Omental fat pad (tissue), 4 donors: ENCODE results near the gene PCNT. TPM values are rescaled to one million over a fixed set of nuclear protein-coding genes. Genes with fewer than 3 reads are reported as not detected.

Source experiments
- ATAC-seq: fragments of 150-250 bp; one replicate; pipeline ENCODE4 v1.9.1; 2016; ENCODE audit warnings: mild to moderate bottlenecking, moderate library complexity; ENCODE audit not compliant: low FRiP score
- DNase-seq: peaks from one replicate; pipeline ENCODE4 v3.0.0-alpha.2; 2019; ENCODE audit warnings: low spot score
- total RNA-seq, 4 donors: library from RNA; depleted of rRNA; stranded (reverse); fragments of >200 nt; gene quantifications; one replicate each; pipeline ENCODE4 v1.1.0, GENCODE V29; 2016
- TF ChIP-seq, protein P1 (sequence below), 3 donors: fragments of 450-650 bp; IDR thresholded peaks; one replicate each; pipeline ENCODE4 v1.5.1; 2016 to 2017; ENCODE audit warnings: antibody characterized with exemption in 3 of 3, mild to moderate bottlenecking in 3 of 3, moderate library complexity in 2 of 3

Gene PCNT
- total RNA-seq, 4 donors from 2014 or later, result 23.0 to 51.7 (median 24.4) TPM

DNA sequence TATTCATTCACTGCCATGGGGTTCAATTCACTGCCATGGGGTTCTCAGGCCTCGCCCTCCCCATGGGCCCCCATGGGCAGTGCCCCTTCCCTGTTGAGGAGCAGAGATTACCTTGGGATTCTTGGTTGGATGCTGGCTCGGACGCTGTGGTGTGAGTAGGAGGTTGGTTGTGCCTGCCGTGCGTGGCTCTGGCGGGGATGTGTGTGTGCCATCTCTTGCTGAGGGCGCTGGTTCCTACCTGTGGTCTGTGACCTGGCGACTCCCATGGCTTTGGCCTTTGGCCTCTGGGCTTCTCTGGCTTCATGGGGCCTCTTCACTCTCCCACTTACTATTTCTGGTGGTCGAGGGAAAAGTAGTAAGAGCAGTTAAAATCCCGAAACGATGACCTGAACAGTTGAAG, 42.1 kb downstream of the PCNT start:
- DNase-seq, result no peak

DNA sequence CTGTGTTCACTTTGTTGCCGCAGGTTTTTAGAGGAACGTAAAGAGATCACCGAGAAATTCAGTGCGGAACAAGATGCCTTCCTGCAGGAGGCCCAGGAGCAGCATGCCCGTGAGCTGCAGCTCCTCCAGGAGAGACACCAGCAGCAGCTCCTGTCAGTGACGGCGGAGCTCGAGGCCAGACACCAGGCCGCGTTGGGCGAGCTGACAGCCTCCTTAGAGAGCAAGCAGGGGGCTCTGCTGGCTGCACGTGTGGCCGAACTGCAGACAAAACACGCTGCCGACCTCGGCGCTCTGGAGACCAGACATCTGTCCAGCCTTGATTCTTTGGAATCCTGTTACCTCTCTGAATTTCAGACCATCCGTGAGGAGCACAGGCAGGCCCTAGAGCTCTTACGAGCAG, 42.6 kb downstream of the PCNT start:
- TF ChIP-seq, protein P1, sequence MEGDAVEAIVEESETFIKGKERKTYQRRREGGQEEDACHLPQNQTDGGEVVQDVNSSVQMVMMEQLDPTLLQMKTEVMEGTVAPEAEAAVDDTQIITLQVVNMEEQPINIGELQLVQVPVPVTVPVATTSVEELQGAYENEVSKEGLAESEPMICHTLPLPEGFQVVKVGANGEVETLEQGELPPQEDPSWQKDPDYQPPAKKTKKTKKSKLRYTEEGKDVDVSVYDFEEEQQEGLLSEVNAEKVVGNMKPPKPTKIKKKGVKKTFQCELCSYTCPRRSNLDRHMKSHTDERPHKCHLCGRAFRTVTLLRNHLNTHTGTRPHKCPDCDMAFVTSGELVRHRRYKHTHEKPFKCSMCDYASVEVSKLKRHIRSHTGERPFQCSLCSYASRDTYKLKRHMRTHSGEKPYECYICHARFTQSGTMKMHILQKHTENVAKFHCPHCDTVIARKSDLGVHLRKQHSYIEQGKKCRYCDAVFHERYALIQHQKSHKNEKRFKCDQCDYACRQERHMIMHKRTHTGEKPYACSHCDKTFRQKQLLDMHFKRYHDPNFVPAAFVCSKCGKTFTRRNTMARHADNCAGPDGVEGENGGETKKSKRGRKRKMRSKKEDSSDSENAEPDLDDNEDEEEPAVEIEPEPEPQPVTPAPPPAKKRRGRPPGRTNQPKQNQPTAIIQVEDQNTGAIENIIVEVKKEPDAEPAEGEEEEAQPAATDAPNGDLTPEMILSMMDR (IDR thresholded peaks at IDR 0.05), result no peak

More for the DNA sequence above, 42.1 kb downstream of the PCNT start:
- no peak for ATAC-seq
- TF ChIP-seq, protein P1 (IDR thresholded peaks at IDR 0.05), result no peak

DNA sequence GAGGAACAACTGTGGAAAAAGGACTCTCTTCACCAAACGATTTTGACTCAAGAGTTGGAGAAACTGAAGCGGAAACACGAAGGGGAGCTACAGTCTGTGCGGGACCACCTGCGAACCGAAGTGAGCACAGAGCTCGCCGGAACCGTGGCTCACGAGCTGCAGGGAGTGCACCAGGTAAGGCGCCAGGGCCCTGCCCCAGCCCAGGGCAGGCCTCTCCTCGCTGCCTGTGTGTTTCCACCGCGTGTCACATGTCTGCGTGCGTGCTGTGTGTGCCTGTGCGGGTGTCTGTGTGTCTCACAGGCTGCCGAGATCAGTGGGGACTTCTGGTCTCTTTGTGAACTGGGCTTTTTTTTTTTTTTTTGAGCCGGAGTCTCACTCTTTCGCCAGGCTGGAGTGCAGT, 43.0 kb downstream of the PCNT start:
- ATAC-seq (no peak), DNase-seq (no peak)
- TF ChIP-seq, protein P1 (IDR thresholded peaks at IDR 0.05), result no peak

More for the DNA sequence above, 42.6 kb downstream of the PCNT start:
- ATAC-seq (no peak), DNase-seq (no peak)

DNA sequence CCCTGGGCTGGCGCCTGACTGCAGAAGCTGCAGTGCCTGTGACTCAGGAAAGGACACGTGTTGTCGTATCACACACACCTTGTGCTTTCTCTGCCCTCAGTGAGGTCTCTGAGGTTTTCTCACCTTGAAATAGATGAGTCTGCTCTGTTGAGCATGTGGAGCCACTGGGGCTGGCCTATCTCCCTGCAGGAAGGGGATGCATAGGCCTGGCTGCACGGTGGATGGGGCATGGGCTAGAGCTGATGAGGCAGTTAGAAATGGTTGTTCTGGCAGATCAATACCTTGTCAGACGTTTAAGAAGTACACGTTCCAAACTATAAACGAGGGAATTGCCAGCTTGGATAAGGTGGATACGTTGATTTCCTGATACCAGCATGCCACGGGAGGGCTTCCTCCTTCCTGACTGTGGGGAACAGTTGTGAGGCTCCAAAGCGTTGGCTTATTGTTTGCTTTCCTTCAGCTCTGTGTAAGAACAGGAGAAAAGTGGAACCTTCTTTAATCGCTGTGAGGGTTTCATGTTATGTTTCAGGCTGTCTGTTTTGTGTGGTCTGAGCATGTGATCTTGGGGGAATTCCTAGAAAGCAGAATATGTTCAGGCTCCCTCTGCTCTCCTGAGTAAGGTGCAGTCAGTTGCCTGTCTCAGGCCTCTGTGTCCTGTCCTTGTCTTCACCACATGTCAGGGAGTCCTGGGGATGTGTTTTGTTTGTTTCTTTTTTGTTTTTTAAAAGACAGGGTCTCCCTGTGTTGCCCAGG, 44.8 kb downstream of the PCNT start:
- TF ChIP-seq, protein P1 (IDR thresholded peaks at IDR 0.05), result no peak
- DNase-seq (no peak), ATAC-seq (no peak)

DNA sequence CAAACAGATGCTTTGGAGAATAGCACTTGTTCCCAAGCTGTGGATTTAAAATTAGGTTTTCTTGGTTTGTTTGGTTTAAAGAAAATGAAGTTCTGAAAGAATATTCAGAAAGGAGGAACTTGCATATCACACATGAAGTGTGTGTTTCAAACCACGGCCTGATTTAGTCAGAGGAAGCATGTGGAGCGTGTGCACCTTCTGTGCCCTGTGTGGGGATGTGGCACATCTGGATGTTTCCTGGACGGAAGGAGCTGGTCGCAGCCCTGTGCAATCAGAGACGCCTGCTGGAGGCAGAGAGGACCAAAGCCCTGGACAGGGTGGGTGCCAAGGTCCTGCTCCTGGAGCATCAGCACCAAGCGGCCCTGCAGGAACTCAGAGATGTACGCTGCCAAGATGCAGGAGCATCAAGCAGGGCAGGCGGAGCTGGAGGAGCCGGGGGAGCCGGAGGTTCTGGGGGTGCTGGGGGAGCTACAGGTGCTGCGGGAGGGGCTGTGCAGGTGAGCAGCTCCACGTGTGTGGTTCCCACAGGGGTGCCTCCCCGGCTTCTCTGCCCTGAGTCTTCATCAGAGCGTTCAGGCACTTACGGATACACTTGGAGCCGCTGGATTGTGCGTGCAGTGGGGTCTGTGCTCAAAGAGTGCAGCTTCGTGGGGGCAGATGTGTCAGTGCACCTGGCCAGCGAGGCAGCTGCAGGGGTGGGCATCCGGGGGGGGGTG, 45.7 kb downstream of the PCNT start:
- DNase-seq (no peak), ATAC-seq (no peak)
- TF ChIP-seq, protein P1 (IDR thresholded peaks at IDR 0.05), result no peak

DNA sequence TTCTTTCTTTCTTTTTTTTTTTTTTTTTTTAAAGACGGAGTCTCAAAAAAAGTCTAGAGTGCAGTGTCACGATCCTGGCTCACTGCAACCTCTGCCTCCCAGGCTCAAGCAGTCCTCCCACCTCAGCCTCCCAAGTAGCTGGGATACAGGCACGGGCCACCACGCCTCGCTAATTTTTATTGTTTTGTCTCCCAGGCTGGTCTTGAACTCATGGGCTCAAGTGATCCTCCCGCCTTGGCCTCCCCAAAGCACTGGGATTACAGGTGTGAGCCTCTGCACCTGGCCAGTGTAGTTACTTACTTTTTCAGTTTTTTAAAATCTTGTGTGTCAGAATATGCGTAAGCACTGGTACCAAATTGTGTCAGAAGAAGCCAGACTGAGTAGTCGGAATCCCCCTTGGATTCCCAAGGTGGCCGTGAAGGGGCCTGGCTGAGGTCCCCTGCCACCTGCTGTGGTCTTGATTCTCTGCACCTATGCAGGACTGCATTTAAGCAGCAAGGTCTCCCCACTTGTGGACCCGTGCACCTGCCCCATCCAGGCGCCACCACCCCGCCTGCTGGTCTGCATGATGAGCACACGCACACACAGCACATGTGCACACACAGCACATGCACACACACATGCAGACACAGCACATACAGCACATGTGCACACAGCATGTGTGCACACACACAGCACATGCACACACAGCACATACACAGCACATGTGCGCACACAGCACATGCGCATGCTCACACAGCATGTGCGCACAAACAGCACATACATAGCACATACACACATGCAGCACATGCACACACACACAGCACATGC, 47.5 kb downstream of the PCNT start:
- DNase-seq (no peak), ATAC-seq (no peak)
- TF ChIP-seq, protein P1 (IDR thresholded peaks at IDR 0.05), result no peak
